Keratinocyte (primary cell): ENCODE results near the gene PRKCA. TPM values are rescaled to one million over a fixed set of nuclear protein-coding genes. Genes with fewer than 3 reads are reported as not detected.

Experiments
- DNase-seq: peaks from one replicate; pipeline ENCODE4 v3.0.0-alpha.2; 2011; ENCODE audit warnings: low read depth, missing footprints, low spot score
- FAIRE-seq: peaks from 2 replicates; lab custom pipeline; 2011; peaks lifted over from hg19 to GRCh38; lab: Jason Lieb, UNC
- H2AFZ ChIP-seq: 2 replicates; pipeline ENCODE4 v1.6.0; 2012; ENCODE audit warnings: low read length, control low read depth, inconsistent platforms; ENCODE audit not compliant: control insufficient read depth
- H3K27ac ChIP-seq: 2 replicates; pipeline ENCODE4 v1.5.1; 2011; ENCODE audit warnings: low read length; ENCODE audit not compliant: control insufficient read depth, insufficient read depth
- H3K27me3 ChIP-seq: 3 replicates; pipeline ENCODE4 v1.6.0; 2011; ENCODE audit warnings: low read length; ENCODE audit not compliant: control insufficient read depth, insufficient read depth; ENCODE audit errors: extremely low read depth
- H3K36me3 ChIP-seq, 2 experiments: 2 replicates in 1 of 2; 3 replicates in 1 of 2; pipeline ENCODE4 v1.5.1; 2011; ENCODE audit warnings: low read length in 2 of 2, mild to moderate bottlenecking in 1 of 2; ENCODE audit not compliant: control insufficient read depth in 2 of 2, insufficient read depth in 2 of 2; ENCODE audit errors: extremely low read depth in 1 of 2
- H3K4me1 ChIP-seq: 3 replicates; pipeline ENCODE4 v1.5.1; 2011; ENCODE audit warnings: low read length; ENCODE audit not compliant: control insufficient read depth, insufficient read depth; ENCODE audit errors: extremely low read depth
- H3K4me2 ChIP-seq: 3 replicates; pipeline ENCODE4 v1.6.0; 2011; ENCODE audit warnings: low read depth, low read length; ENCODE audit not compliant: control insufficient read depth, insufficient read depth; ENCODE audit errors: extremely low read depth
- H3K4me3 ChIP-seq, 3 experiments: fragments of 200-600 bp in 1 of 3; sonication (generic) in 1 of 3; 2 replicates in 2 of 3; 3 replicates in 1 of 3; pipeline ENCODE4 v1.5.1; 2011 to 2016; ENCODE audit warnings: low read length in 3 of 3, mild to moderate bottlenecking in 3 of 3, control low read depth in 2 of 3, inconsistent platforms in 1 of 3, low read depth in 1 of 3, mixed read lengths in 1 of 3, mixed run types in 1 of 3, moderate library complexity in 1 of 3; ENCODE audit not compliant: control insufficient read depth in 2 of 3, insufficient read depth in 2 of 3; ENCODE audit errors: extremely low read depth in 1 of 3
- H3K79me2 ChIP-seq: 2 replicates; pipeline ENCODE4 v1.6.0; 2012; ENCODE audit warnings: low read length; ENCODE audit not compliant: control insufficient read depth, insufficient read depth
- H3K9ac ChIP-seq: 3 replicates; pipeline ENCODE4 v1.6.0; 2011; ENCODE audit warnings: low read length; ENCODE audit not compliant: control insufficient read depth, insufficient read depth; ENCODE audit errors: extremely low read depth
- H3K9me1 ChIP-seq: 3 replicates; pipeline ENCODE4 v1.6.0; 2011; ENCODE audit warnings: low read length; ENCODE audit not compliant: control insufficient read depth, insufficient read depth; ENCODE audit errors: extremely low read depth
- H3K9me3 ChIP-seq: 2 replicates; pipeline ENCODE4 v1.5.1; 2012; ENCODE audit warnings: low read depth, low read length; ENCODE audit not compliant: control insufficient read depth
- H4K20me1 ChIP-seq: 3 replicates; pipeline ENCODE4 v1.6.0; 2011; ENCODE audit warnings: low read length; ENCODE audit not compliant: control insufficient read depth, insufficient read depth; ENCODE audit errors: extremely low read depth
- EZH2 ChIP-seq: IDR thresholded peaks from one replicate; pipeline ENCODE4 v1.6.1; 2012; ENCODE audit warnings: inconsistent platforms, mild to moderate bottlenecking, low read length, moderate library complexity
- dilution Hi-C: fragments of 300-500 bp; cut with MboI; formaldehyde crosslinking; loops from one replicate; pipeline ENCODE4 v1.7.0; 2020; ENCODE audit warnings: low sequenced_read_pairs; ENCODE audit not compliant: extremely low pct_ligation_motif_present
- polyA plus RNA-seq, 5 experiments: library from polyadenylated mRNA; depleted of rRNA in 3 of 5; stranded (reverse) in 3 of 5; stranded (forward) in 1 of 5; unstranded in 1 of 5; fragments of >200 nt; gene quantifications; 1 replicate in 1 of 5; 2 replicates in 3 of 5; 3 replicates in 1 of 5; pipeline versions ENCODE4 v1.2.1 to v1.2.3, GENCODE V29; 2011 to 2012; ENCODE audit warnings: missing spikeins in 2 of 5, low read depth in 1 of 5, low replicate concordance in 1 of 5
- TF ChIP-seq, protein P1 (sequence below), 3 experiments: IDR thresholded peaks in 1 of 3; conservative IDR thresholded peaks in 1 of 3; optimal IDR thresholded peaks in 1 of 3; 2 replicates in 2 of 3; 3 replicates in 1 of 3; pipeline versions ENCODE3 to v1.5.1; 2011; ENCODE audit warnings: low read length in 3 of 3, mild to moderate bottlenecking in 3 of 3, moderate library complexity in 2 of 3, control low read depth in 1 of 3, inconsistent platforms in 1 of 3; ENCODE audit not compliant: insufficient read depth in 2 of 3; ENCODE audit errors: extremely low read depth in 1 of 3

The PRKCA gene
- polyA plus RNA-seq, 1 donor (not counting 4 experiments of a cell fraction or from before 2014, with no cell fraction given) = 3.6 TPM

- H3K9me3 ChIP-seq = no peaks in the 10 kb centered on the region
- H3K4me3 ChIP-seq = no peak overlapping the region
- H3K4me1 ChIP-seq = peaks cover 3% of the 10 kb centered on the region
- no peaks in the 10 kb centered on the region for H3K9me1 ChIP-seq
- no peak for DNase-seq
- no peaks in the 10 kb centered on the region for H3K79me2 ChIP-seq
- no peaks in the 10 kb centered on the region for H3K36me3 ChIP-seq
- H3K27ac ChIP-seq = no peak overlapping the region
- no peak for TF ChIP-seq EZH2
- TF ChIP-seq, protein P1, sequence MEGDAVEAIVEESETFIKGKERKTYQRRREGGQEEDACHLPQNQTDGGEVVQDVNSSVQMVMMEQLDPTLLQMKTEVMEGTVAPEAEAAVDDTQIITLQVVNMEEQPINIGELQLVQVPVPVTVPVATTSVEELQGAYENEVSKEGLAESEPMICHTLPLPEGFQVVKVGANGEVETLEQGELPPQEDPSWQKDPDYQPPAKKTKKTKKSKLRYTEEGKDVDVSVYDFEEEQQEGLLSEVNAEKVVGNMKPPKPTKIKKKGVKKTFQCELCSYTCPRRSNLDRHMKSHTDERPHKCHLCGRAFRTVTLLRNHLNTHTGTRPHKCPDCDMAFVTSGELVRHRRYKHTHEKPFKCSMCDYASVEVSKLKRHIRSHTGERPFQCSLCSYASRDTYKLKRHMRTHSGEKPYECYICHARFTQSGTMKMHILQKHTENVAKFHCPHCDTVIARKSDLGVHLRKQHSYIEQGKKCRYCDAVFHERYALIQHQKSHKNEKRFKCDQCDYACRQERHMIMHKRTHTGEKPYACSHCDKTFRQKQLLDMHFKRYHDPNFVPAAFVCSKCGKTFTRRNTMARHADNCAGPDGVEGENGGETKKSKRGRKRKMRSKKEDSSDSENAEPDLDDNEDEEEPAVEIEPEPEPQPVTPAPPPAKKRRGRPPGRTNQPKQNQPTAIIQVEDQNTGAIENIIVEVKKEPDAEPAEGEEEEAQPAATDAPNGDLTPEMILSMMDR (optimal IDR thresholded peaks at IDR 0.05 in 1 of 3, IDR thresholded peaks at IDR 0.05 in 1 of 3, conservative IDR thresholded peaks at IDR 0.05 in 1 of 3; ENCODE audit: extremely low read depth in 1 of 3, insufficient read depth in 2 of 3, low read length in 3 of 3) = no peak
- no peak overlapping the region for H2AFZ ChIP-seq
- H3K4me2 ChIP-seq = no peak overlapping the region
- dilution Hi-C loops = no loop called here
- no peak for FAIRE-seq
- H4K20me1 ChIP-seq = no peaks in the 10 kb centered on the region
- H3K27me3 ChIP-seq = no peaks in the 10 kb centered on the region
- no peak overlapping the region for H3K9ac ChIP-seq
Measured at GRCh38 chr17:66738301-66738700, 435.9 kb downstream of the PRKCA start.

- Histone ChIP-seq H3K4me3 (no peak overlapping the region), H3K9me3 (no peaks in the 10 kb centered on the region), H4K20me1 (no peaks in the 10 kb centered on the region), H3K27me3 (no peaks in the 10 kb centered on the region), H3K36me3 (no peaks in the 10 kb centered on the region), H3K4me2 (no peak overlapping the region), H3K9me1 (no peaks in the 10 kb centered on the region), H3K4me1 (peaks cover 3% of the 10 kb centered on the region), H3K9ac (no peak overlapping the region), H2AFZ (no peak overlapping the region), H3K79me2 (no peaks in the 10 kb centered on the region), H3K27ac (no peak overlapping the region)
- DNase-seq (no peak), FAIRE-seq (no peak)
- no peak for TF ChIP-seq EZH2
- TF ChIP-seq, protein P1 (optimal IDR thresholded peaks at IDR 0.05 in 1 of 3, IDR thresholded peaks at IDR 0.05 in 1 of 3, conservative IDR thresholded peaks at IDR 0.05 in 1 of 3; ENCODE audit: extremely low read depth in 1 of 3, insufficient read depth in 2 of 3, low read length in 3 of 3) = no peak
- dilution Hi-C loops = no loop called here
Measured at GRCh38 chr17:66739553-66739952, 437.1 kb downstream of the PRKCA start.
